Neural cell (in vitro differentiated cells): ENCODE measurements around the gene MGAT4C. TPM values are rescaled to one million over a fixed set of nuclear protein-coding genes. Genes with fewer than 3 reads are reported as not detected.

ENCODE experiments used
- H2AFZ ChIP-seq: fragments of 200-600, 300-800 bp; sonication (generic), shearing (Covaris generic); 2 replicates; pipeline ENCODE4 v1.6.0; 2014; ENCODE audit warnings: low read depth, mild to moderate bottlenecking, antibody characterized with exemption, low read length, moderate library complexity
- H3F3A ChIP-seq: fragments of 200-600 bp; shearing (Covaris generic); 2 replicates; pipeline ENCODE4 v1.6.1; 2016; ENCODE audit warnings: mild to moderate bottlenecking, moderate library complexity, mixed read lengths, antibody characterized with exemption, low read length; ENCODE audit not compliant: insufficient read depth, poor library complexity, severe bottlenecking
- H3K27ac ChIP-seq: fragments of 200-600, 300-800 bp; sonication (generic), shearing (Covaris generic); 2 replicates; pipeline ENCODE4 v1.5.1; 2014; ENCODE audit warnings: mild to moderate bottlenecking, low read length, moderate library complexity
- H3K27me3 ChIP-seq: fragments of 300-800, 200-600 bp; sonication (generic), shearing (Covaris generic); 2 replicates; pipeline ENCODE4 v1.6.0; 2014; ENCODE audit warnings: mild to moderate bottlenecking, low read depth, low read length, moderate library complexity; ENCODE audit not compliant: insufficient read depth
- H3K36me3 ChIP-seq: fragments of 300-800, 200-600 bp; sonication (generic), shearing (Covaris generic); 2 replicates; pipeline ENCODE4 v1.5.1; 2014; ENCODE audit warnings: mild to moderate bottlenecking, antibody characterized with exemption, low read length, moderate library complexity; ENCODE audit not compliant: insufficient read depth
- H3K4me2 ChIP-seq: fragments of 300-800, 200-600 bp; sonication (generic), shearing (Covaris generic); 2 replicates; pipeline ENCODE4 v1.6.0; 2014; ENCODE audit warnings: mild to moderate bottlenecking, low read length
- H3K4me3 ChIP-seq: fragments of 300-800, 200-600 bp; sonication (generic), shearing (Covaris generic); 2 replicates; pipeline ENCODE4 v1.5.1; 2014; ENCODE audit warnings: mild to moderate bottlenecking, low read length, moderate library complexity
- H3K79me2 ChIP-seq: fragments of 200-600 bp; shearing (Covaris generic); replicated peaks from 2 replicates; pipeline ENCODE4 v1.6.0; 2014; ENCODE audit warnings: mild to moderate bottlenecking, low read length, moderate library complexity; ENCODE audit not compliant: insufficient read depth
- H3K9ac ChIP-seq: fragments of 300-800, 200-600 bp; sonication (generic), shearing (Covaris generic); 2 replicates; pipeline ENCODE4 v1.6.1; 2016; ENCODE audit warnings: mild to moderate bottlenecking, low read length, mixed read lengths
- H3K9me2 ChIP-seq: fragments of 200-600 bp; shearing (Covaris generic); 2 replicates; pipeline ENCODE4 v1.6.1; 2016; ENCODE audit warnings: mild to moderate bottlenecking, low read length, mixed read lengths; ENCODE audit not compliant: insufficient read depth
- H3K9me3 ChIP-seq: fragments of 200-600, 300-800 bp; sonication (generic), shearing (Covaris generic); 2 replicates; pipeline ENCODE4 v1.6.1; 2016; ENCODE audit warnings: mild to moderate bottlenecking, mixed run types, low read length, moderate library complexity, mixed read lengths
- H4K20me1 ChIP-seq: fragments of 200-600 bp; shearing (Covaris generic); 2 replicates; pipeline ENCODE4 v1.6.1; 2016; ENCODE audit warnings: mild to moderate bottlenecking, mixed run types; ENCODE audit not compliant: insufficient read depth
- CTCF ChIP-seq: fragments of 450-650 bp; IDR thresholded peaks from 2 replicates; pipeline ENCODE4 v1.5.1; 2014; ENCODE audit warnings: antibody characterized with exemption, mild to moderate bottlenecking, moderate library complexity; ENCODE audit not compliant: poor library complexity, severe bottlenecking
- EP300 ChIP-seq: fragments of 450-650 bp; conservative IDR thresholded peaks from 2 replicates; pipeline ENCODE4 v1.6.1; 2014; ENCODE audit warnings: antibody characterized with exemption, mild to moderate bottlenecking, moderate library complexity; ENCODE audit not compliant: poor library complexity, severe bottlenecking
- EZH2 ChIP-seq: fragments of 200-600, 300-800 bp; shearing (Covaris generic), sonication (generic); IDR thresholded peaks from 2 replicates; pipeline ENCODE4 v1.6.1; 2014; ENCODE audit warnings: antibody characterized with exemption, low read length, borderline replicate concordance, mild to moderate bottlenecking; ENCODE audit not compliant: insufficient read depth, poor library complexity, severe bottlenecking
- MXI1 ChIP-seq: fragments of 450-650 bp; conservative IDR thresholded peaks from 2 replicates; pipeline ENCODE4 v1.6.1; 2014; ENCODE audit warnings: antibody characterized with exemption, mild to moderate bottlenecking; ENCODE audit not compliant: poor library complexity, severe bottlenecking
- POLR2AphosphoS5 ChIP-seq: IDR thresholded peaks from 2 replicates; pipeline ENCODE4 v1.6.1; 2012
- RAD21 ChIP-seq: fragments of 450-650 bp; conservative IDR thresholded peaks from 2 replicates; pipeline ENCODE4 v1.6.1; 2014; ENCODE audit warnings: antibody characterized with exemption, mild to moderate bottlenecking, moderate library complexity
- REST ChIP-seq: IDR thresholded peaks from 2 replicates; pipeline ENCODE4 v1.6.1; 2012; ENCODE audit warnings: borderline replicate concordance
- SMC3 ChIP-seq: fragments of 450-650 bp; conservative IDR thresholded peaks from 2 replicates; pipeline ENCODE4 v1.6.1; 2014; ENCODE audit warnings: antibody characterized with exemption, mild to moderate bottlenecking, moderate library complexity; ENCODE audit not compliant: poor library complexity
- TAF1 ChIP-seq: IDR thresholded peaks from 2 replicates; pipeline ENCODE4 v1.6.1; 2012; ENCODE audit warnings: low read depth
- polyA plus RNA-seq: library from polyadenylated mRNA; depleted of rRNA; stranded (reverse); fragments of >200 nt; gene quantifications from 2 replicates; pipeline ENCODE4 v1.2.3, GENCODE V29; 2014

Gene MGAT4C
- polyA plus RNA-seq, 1 donor from 2014 or later: 20.7 TPM

GRCh38 chr12:86188226-86188625 lies 68.0 kb downstream of the MGAT4C start:
- Histone ChIP-seq H3K9ac (no peak overlapping the region), H3K79me2 (no peaks in the 10 kb centered on the region), H2AFZ (no peak overlapping the region), H3K9me3 (no peaks in the 10 kb centered on the region), H3F3A (no peaks in the 10 kb centered on the region), H3K4me2 (no peak overlapping the region), H3K36me3 (no peaks in the 10 kb centered on the region), H3K4me3 (no peak overlapping the region), H3K9me2 (no peaks in the 10 kb centered on the region), H4K20me1 (no peaks in the 10 kb centered on the region), H3K27ac (no peak overlapping the region), H3K27me3 (no peaks in the 10 kb centered on the region)
- TF ChIP-seq TAF1: no peak
- no peak for TF ChIP-seq MXI1
- no peak for TF ChIP-seq EZH2
- TF ChIP-seq EP300: no peak
- TF ChIP-seq CTCF: no peak
- TF ChIP-seq POLR2AphosphoS5: no peak
- TF ChIP-seq REST: no peak
- TF ChIP-seq SMC3: no peak
- TF ChIP-seq RAD21: no peak

- Histone ChIP-seq H3F3A (no peaks in the 10 kb centered on the region), H3K9me2 (no peaks in the 10 kb centered on the region), H3K9ac (no peak overlapping the region), H3K27me3 (no peaks in the 10 kb centered on the region), H3K4me2 (no peak overlapping the region), H3K79me2 (no peaks in the 10 kb centered on the region), H3K4me3 (no peak overlapping the region), H2AFZ (no peak overlapping the region), H3K36me3 (no peaks in the 10 kb centered on the region), H4K20me1 (no peaks in the 10 kb centered on the region), H3K9me3 (no peaks in the 10 kb centered on the region), H3K27ac (no peak overlapping the region)
- TF ChIP-seq MXI1: no peak
- no peak for TF ChIP-seq EZH2
- TF ChIP-seq CTCF: no peak
- TF ChIP-seq RAD21: no peak
- TF ChIP-seq SMC3: no peak
- no peak for TF ChIP-seq TAF1
- no peak for TF ChIP-seq POLR2AphosphoS5
- no peak for TF ChIP-seq EP300
- no peak for TF ChIP-seq REST
These were observed 69.7 kb downstream of the MGAT4C start for GRCh38 chr12:86186449-86186848.
